ENCODE measurements around the gene PGD.

DNA sequence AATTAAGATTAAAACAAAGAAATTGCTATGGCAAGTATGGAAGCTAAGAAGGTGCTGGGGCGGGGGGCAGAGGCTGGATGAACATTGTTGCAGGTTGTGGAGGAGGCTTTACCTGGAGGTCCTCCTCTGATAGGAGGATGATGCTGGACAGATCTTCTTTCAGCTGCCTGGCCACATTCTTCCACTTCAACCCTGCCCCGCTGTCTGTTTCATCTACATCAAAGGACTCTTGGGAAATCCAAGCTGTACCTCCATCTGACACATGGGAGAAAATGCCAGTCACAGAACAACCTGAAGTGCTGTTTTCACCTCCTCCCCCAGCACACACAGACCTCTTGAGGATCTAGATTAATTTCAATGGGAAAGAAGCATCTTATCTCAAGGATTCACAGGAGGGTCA lies 68.2 kb downstream of the PGD start:
- TF ChIP-seq, protein P1, sequence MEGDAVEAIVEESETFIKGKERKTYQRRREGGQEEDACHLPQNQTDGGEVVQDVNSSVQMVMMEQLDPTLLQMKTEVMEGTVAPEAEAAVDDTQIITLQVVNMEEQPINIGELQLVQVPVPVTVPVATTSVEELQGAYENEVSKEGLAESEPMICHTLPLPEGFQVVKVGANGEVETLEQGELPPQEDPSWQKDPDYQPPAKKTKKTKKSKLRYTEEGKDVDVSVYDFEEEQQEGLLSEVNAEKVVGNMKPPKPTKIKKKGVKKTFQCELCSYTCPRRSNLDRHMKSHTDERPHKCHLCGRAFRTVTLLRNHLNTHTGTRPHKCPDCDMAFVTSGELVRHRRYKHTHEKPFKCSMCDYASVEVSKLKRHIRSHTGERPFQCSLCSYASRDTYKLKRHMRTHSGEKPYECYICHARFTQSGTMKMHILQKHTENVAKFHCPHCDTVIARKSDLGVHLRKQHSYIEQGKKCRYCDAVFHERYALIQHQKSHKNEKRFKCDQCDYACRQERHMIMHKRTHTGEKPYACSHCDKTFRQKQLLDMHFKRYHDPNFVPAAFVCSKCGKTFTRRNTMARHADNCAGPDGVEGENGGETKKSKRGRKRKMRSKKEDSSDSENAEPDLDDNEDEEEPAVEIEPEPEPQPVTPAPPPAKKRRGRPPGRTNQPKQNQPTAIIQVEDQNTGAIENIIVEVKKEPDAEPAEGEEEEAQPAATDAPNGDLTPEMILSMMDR (IDR thresholded peaks at IDR 0.05) = no peak
- TF ChIP-seq EZH2 (IDR thresholded peaks at IDR 0.05; ENCODE audit: borderline replicate concordance, insufficient read depth, low read depth, low read length, poor library complexity, severe bottlenecking) = no peak

All from B cell (primary cell).